ENCODE results near the gene CNBP. TPM values are rescaled to one million over a fixed set of nuclear protein-coding genes. Genes with fewer than 3 reads are reported as not detected.

The CNBP gene
- total and polyA plus RNA-seq, 9 of the 15 experiments (the other 6 are each of a cell fraction or from before 2014, with no cell fraction given) = 284 to 717 (median 412) TPM

DNA sequence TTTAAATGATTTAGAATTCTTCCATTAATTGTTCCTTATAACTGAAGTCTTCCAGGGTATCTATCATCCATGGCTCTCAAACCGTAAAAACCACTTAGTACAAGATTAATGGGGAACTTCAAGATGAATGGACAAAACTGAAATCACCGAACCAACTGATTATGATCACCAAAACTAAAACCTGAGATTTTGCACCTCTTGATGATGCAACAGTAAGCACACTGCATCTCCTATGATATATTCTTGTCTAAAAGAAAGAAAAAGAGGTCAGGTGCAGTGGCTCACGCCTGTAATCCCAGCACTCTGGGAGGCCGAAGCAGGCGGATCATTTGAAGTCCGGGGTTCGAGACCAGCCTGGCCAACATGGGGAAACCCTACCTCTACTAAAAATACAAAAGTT is 19.2 kb downstream of the CNBP start:
- BruUV-seq (replicated peaks) = no TSS peak
- Histone ChIP-seq H3K4me3 (no peak overlapping the region), H3K36me3 (ENCODE audit: control insufficient read depth, insufficient read depth, low read length) (peaks cover 24% of the 10 kb centered on the region; the same call in 2 of the 3 replicates), H3K4me2 (ENCODE audit: insufficient read depth, low read length) (no peak overlapping the region), H3K9me1 (ENCODE audit: control insufficient read depth, insufficient read depth, low read length) (no peaks in the 10 kb centered on the region), H3K9me3 (replicated peaks; ENCODE audit: control insufficient read depth, insufficient read depth, low read depth, low read length) (no peaks in the 10 kb centered on the region), H3K4me1 (replicated peaks in 1 of 2; ENCODE audit: control insufficient read depth in 2 of 2, insufficient read depth in 2 of 2, low read length in 2 of 2) (peaks cover 0 to 9% of the 10 kb centered on the region in 2 experiments; a peak in 3 of 5 replicates), H3K79me2 (ENCODE audit: control insufficient read depth, insufficient read depth, low read length) (peaks cover 21% of the 10 kb centered on the region), H4K20me1 (replicated peaks; ENCODE audit: control insufficient read depth, insufficient read depth, low read length) (no peaks in the 10 kb centered on the region), H3K27me3 (ENCODE audit: control insufficient read depth in 2 of 2, insufficient read depth in 2 of 2, low read length in 2 of 2) (no peaks in the 10 kb centered on the region), H3K27ac (ENCODE audit: extremely low read depth, low read depth, low read length) (no peak overlapping the region), H2AFZ (ENCODE audit: low read depth, low read length) (no peak overlapping the region), H3K9ac (ENCODE audit: insufficient read depth in 1 of 2, low read depth in 2 of 2, low read length in 2 of 2) (no peak overlapping the region)
- WGBS (ENCODE audit: insufficient coverage, low coverage, missing lambda C conversion rate) = 73% methylated on average over 6 of the region's 7 CpGs
- ATAC-seq (no peak), FAIRE-seq (no peak), DNase-seq (ENCODE audit: extremely low read depth in 1 of 4, low spot score in 3 of 4) (no peak)
- ChIA-PET CTCF (ENCODE audit: low intra/inter-chr PET ratio) (interaction anchor here (0.6 to 0.7 kb wide), 2 partner anchors 64 to 219 kb away, joined by 3 read pairs; no protein-coding TSS in a partner anchor), POLR2A (no interaction called here)
- intact Hi-C loops (cut with micrococcal nuclease) (no loop called here), in situ Hi-C loops (cut with MboI) (no loop called here)
- TF ChIP-seq CEBPG (CRISPR knock-in tag; IDR thresholded peaks at IDR 0.05) (peak; percentile 74; the same call in 1 of the 2 replicates), CEBPG (tag; conservative IDR thresholded peaks at IDR 0.05 in 1 of 2, IDR thresholded peaks at IDR 0.05 in 1 of 2) (peak; percentile 57 to 81), CEBPB (tag; IDR thresholded peaks at IDR 0.05) (peak; percentile 60), SNIP1 (IDR thresholded peaks at IDR 0.05; ENCODE audit: low read depth) (no peak), KDM1A (IDR thresholded peaks at IDR 0.05) (peak; percentile 19 to 35; a peak in 2 of 4 replicates), ZNF384 (IDR thresholded peaks at IDR 0.05; ENCODE audit: low read depth, low read length) (0 out of 2 replicates have a peak, but pooled peaks have one; percentile 0), ZNF282 (CRISPR knock-in tag; IDR thresholded peaks at IDR 0.05) (no peak), RCOR1 (IDR thresholded peaks at IDR 0.05; ENCODE audit: borderline replicate concordance in 1 of 2, low read depth in 2 of 2, low read length in 2 of 2) (peak in 1 of 2 experiments; percentile 74; a peak in 2 of 4 replicates)
- TF ChIP-seq, protein P1, sequence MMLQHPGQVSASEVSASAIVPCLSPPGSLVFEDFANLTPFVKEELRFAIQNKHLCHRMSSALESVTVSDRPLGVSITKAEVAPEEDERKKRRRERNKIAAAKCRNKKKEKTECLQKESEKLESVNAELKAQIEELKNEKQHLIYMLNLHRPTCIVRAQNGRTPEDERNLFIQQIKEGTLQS (IDR thresholded peaks at IDR 0.05) = peak; percentile 91
- TF ChIP-seq, protein P1 (CRISPR knock-in tag; conservative IDR thresholded peaks at IDR 0.05) = no peak

All from K562 (cell line).